GM23338 (cell line): ENCODE data around the gene KDM4F. TPM values are rescaled to one million over a fixed set of nuclear protein-coding genes. Genes with fewer than 3 reads are reported as not detected.

Source experiments
- ATAC-seq: fragments of 200-7000 bp; cut with Tn5 transposase; 3 replicates; pipeline ENCODE4 v1.9.1; 2020
- DNase-seq: peaks from one replicate; pipeline ENCODE4 v3.0.0-alpha.2; 2015; ENCODE audit warnings: low spot score
- H2AFZ ChIP-seq: fragments of 200-600 bp; sonication (generic); 2 replicates; pipeline ENCODE4 v1.8.0; 2016; ENCODE audit warnings: antibody characterized with exemption, mild to moderate bottlenecking, moderate library complexity
- H3F3A ChIP-seq: fragments of 200-600 bp; sonication (generic); replicated peaks from 2 replicates; pipeline ENCODE4 v1.8.0; 2017; ENCODE audit warnings: antibody characterized with exemption, mixed run types, low read depth
- H3K27ac ChIP-seq: fragments of 200-600 bp; sonication (generic); 2 replicates; pipeline ENCODE4 v1.6.1; 2016; ENCODE audit warnings: low read depth
- H3K27me3 ChIP-seq: fragments of 200-600 bp; sonication (generic); 2 replicates; pipeline ENCODE4 v1.8.0; 2016; ENCODE audit warnings: mild to moderate bottlenecking, mixed run types, moderate library complexity; ENCODE audit not compliant: insufficient read depth
- H3K36me3 ChIP-seq: fragments of 200-600 bp; sonication (generic); 2 replicates; pipeline ENCODE4 v1.8.0; 2016; ENCODE audit warnings: mild to moderate bottlenecking; ENCODE audit not compliant: insufficient read depth
- H3K4me1 ChIP-seq: fragments of 200-600 bp; sonication (generic); 2 replicates; pipeline ENCODE4 v1.8.0; 2016; ENCODE audit warnings: mild to moderate bottlenecking, moderate library complexity; ENCODE audit not compliant: insufficient read depth
- H3K4me2 ChIP-seq: fragments of 200-600 bp; sonication (generic); 2 replicates; pipeline ENCODE4 v1.7.1; 2017; ENCODE audit warnings: mixed run types
- H3K4me3 ChIP-seq: fragments of 200-600 bp; sonication (generic); 2 replicates; pipeline ENCODE4 v1.6.1; 2016; ENCODE audit warnings: mixed run types
- H3K79me2 ChIP-seq: fragments of 200-600 bp; sonication (generic); replicated peaks from 2 replicates; pipeline ENCODE4 v1.8.0; 2017; ENCODE audit warnings: mild to moderate bottlenecking; ENCODE audit not compliant: insufficient read depth
- H3K9me2 ChIP-seq: fragments of 200-600 bp; sonication (generic); 2 replicates; pipeline ENCODE4 v1.8.0; 2017; ENCODE audit not compliant: insufficient read depth
- H4K20me1 ChIP-seq: fragments of 200-600 bp; sonication (generic); replicated peaks from 2 replicates; pipeline ENCODE4 v1.8.0; 2017; ENCODE audit warnings: mild to moderate bottlenecking; ENCODE audit not compliant: insufficient read depth
- H3K27ac Mint-ChIP-seq: 2 replicates; pipeline ENCODE4 v1.8.0; 2020; ENCODE audit warnings: inconsistent platforms, mild to moderate bottlenecking, moderate library complexity, mixed read lengths
- H3K27me3 Mint-ChIP-seq: 3 replicates; pipeline ENCODE4 v1.8.0; 2022; ENCODE audit warnings: low read depth, mild to moderate bottlenecking, moderate library complexity, mixed read lengths, inconsistent platforms; ENCODE audit not compliant: insufficient read depth, poor library complexity
- H3K36me3 Mint-ChIP-seq: 3 replicates; pipeline ENCODE4 v1.8.0; 2021; ENCODE audit warnings: low read depth, mild to moderate bottlenecking, inconsistent platforms, moderate library complexity, mixed read lengths
- H3K4me1 Mint-ChIP-seq: 3 replicates; pipeline ENCODE4 v1.8.0; 2020; ENCODE audit warnings: mild to moderate bottlenecking, inconsistent platforms, mixed read lengths
- H3K4me3 Mint-ChIP-seq: 3 replicates; pipeline ENCODE4 v1.8.0; 2021; ENCODE audit warnings: moderate library complexity, mild to moderate bottlenecking, inconsistent platforms, mixed read lengths
- H3K9me3 Mint-ChIP-seq: 3 replicates; pipeline ENCODE4 v1.8.0; 2020; ENCODE audit warnings: moderate library complexity, mild to moderate bottlenecking, inconsistent platforms, mixed read lengths
- CREB1 ChIP-seq: fragments of 250-450 bp; sonication (Bioruptor Pico); IDR thresholded peaks from 2 replicates; pipeline ENCODE4 v1.5.0; 2020; ENCODE audit warnings: low read depth, mild to moderate bottlenecking, moderate library complexity
- CTCF ChIP-seq, 2 experiments: fragments of 200-600 bp in 1 of 2; sonication (generic) in 1 of 2; conservative IDR thresholded peaks; 2 replicates each; pipeline versions ENCODE4 v1.5.1 to v1.6.1; 2016 to 2017; ENCODE audit warnings: antibody characterized with exemption in 2 of 2, low read depth in 2 of 2, mild to moderate bottlenecking in 2 of 2, moderate library complexity in 1 of 2
- EZH2 ChIP-seq: fragments of 200-600 bp; sonication (generic); IDR thresholded peaks from one replicate; pipeline ENCODE4 v1.8.0; 2017; ENCODE audit warnings: antibody characterized with exemption, mild to moderate bottlenecking, low read depth; ENCODE audit not compliant: unreplicated experiment
- NANOG ChIP-seq: IDR thresholded peaks from 2 replicates; pipeline ENCODE4 v1.6.1; 2016; ENCODE audit warnings: antibody characterized with exemption, borderline replicate concordance
- POLR2AphosphoS5 ChIP-seq: IDR thresholded peaks from 2 replicates; pipeline ENCODE4 v1.6.1; 2016; ENCODE audit warnings: antibody characterized with exemption, low read depth
- REST ChIP-seq: IDR thresholded peaks from one replicate; pipeline ENCODE4 v1.6.1; 2018; ENCODE audit warnings: antibody characterized with exemption; ENCODE audit not compliant: unreplicated experiment
- STAT1 ChIP-seq: IDR thresholded peaks from one replicate; pipeline ENCODE4 v1.6.1; 2016; ENCODE audit warnings: antibody characterized with exemption; ENCODE audit not compliant: unreplicated experiment
- ZNF462 ChIP-seq: fragments of 250-450 bp; sonication (Bioruptor Pico); IDR thresholded peaks from 2 replicates; pipeline ENCODE4 v1.5.0; 2020; ENCODE audit warnings: mild to moderate bottlenecking, moderate library complexity
- polyA plus RNA-seq: library from polyadenylated mRNA; unstranded; fragments of >200 nt; fragmentation: Nextera tagmentation; extraction: Ambion mirVana; gene quantifications from 2 replicates; pipeline ENCODE4 v1.2.1, GENCODE V29; 2016
- total RNA-seq: library from RNA; depleted of rRNA; stranded (reverse); fragments of >200 nt; shearing (Covaris generic); gene quantifications from 2 replicates; pipeline ENCODE4 v1.2.3, GENCODE V29; 2014

The KDM4F gene
- total and polyA plus RNA-seq, 2 experiments from 2014 or later = not detected

- Mint-ChIP-seq H3K36me3 (no peaks in the 10 kb centered on the region), H3K27me3 (peaks cover 9% of the 10 kb centered on the region), H3K4me1 (peaks cover 24% of the 10 kb centered on the region), H3K27ac (no peak overlapping the region), H3K9me3 (no peaks in the 10 kb centered on the region), H3K4me3 (no peak overlapping the region)
- no peak overlapping the region for H2AFZ ChIP-seq
- no peak overlapping the region for H3K4me2 ChIP-seq
- peaks cover 23% of the 10 kb centered on the region for H3K27me3 ChIP-seq
- no peak overlapping the region for H3K4me3 ChIP-seq
- no peak overlapping the region for H3K27ac ChIP-seq
- no peaks in the 10 kb centered on the region for H3K36me3 ChIP-seq
- peaks cover 4% of the 10 kb centered on the region; the same call in 1 of the 2 replicates for H3F3A ChIP-seq
- TF ChIP-seq REST = no peak
- TF ChIP-seq EZH2 = no peak
- no peak for TF ChIP-seq CREB1 (CRISPR knock-in tag)
- TF ChIP-seq STAT1 = no peak
- TF ChIP-seq ZNF462 = no peak
- TF ChIP-seq POLR2AphosphoS5 = no peak
- no peak for TF ChIP-seq NANOG
- TF ChIP-seq CTCF (conservative IDR thresholded peaks at IDR 0.05; ENCODE audit: low read depth in 2 of 2) = no peak
- DNase-seq (no peak), ATAC-seq (no peak)
- H3K79me2 ChIP-seq = no peaks in the 10 kb centered on the region
- no peaks in the 10 kb centered on the region for H3K9me2 ChIP-seq
- H3K4me1 ChIP-seq = peaks cover 19% of the 10 kb centered on the region
- H4K20me1 ChIP-seq = no peaks in the 10 kb centered on the region
Measured at GRCh38 chr11:95086151-95086550, 36.9 kb downstream of the KDM4F start.
